ENCODE data around the gene CFAP99. TPM values are rescaled to one million over a fixed set of nuclear protein-coding genes. Genes with fewer than 3 reads are reported as not detected.

Gene CFAP99
- total RNA-seq, 2 donors from 2014 or later = not detected

DNA sequence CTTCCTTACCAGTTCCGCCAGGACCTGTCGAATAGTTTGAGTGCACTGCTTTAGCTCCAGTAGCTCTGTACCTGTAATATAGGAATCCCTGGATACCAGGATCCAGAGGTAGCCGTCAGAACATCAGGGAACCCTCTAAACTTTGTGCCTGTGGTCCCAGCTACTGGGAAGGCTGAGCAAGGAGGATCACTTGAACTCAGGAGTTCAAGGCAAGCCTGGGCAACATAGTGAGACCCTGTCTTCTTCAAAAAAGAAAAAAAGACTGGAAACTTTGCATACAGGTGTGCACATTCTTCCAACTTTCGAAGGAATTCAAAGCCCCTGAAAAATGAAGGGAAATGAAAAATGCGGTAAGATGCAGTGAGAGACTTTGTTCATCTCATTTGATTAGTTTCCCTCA is 85.1 kb downstream of the CFAP99 start:
- H3K9me3 ChIP-seq = no peaks in the 10 kb centered on the region
- DNase-seq (no peak), ATAC-seq (no peak)
- peaks cover 0 to 17% of the 10 kb centered on the region in 2 donors for H3K36me3 ChIP-seq (replicated peaks in 1 of 2; ENCODE audit: insufficient read depth in 1 of 2, low read depth in 2 of 2)
- no peaks in the 10 kb centered on the region for H3K4me1 ChIP-seq
- H3K27ac ChIP-seq = no peak overlapping the region
- intact Hi-C loops (cut with DNase I) = no loop called here
- 87 to 94% methylated on average over 5 of the region's 5 CpGs for WGBS, 2 donors
- H3K27me3 ChIP-seq = no peaks in the 10 kb centered on the region
- H3K4me3 ChIP-seq = no peak overlapping the region
- TF ChIP-seq POLR2A (IDR thresholded peaks at IDR 0.05) = no peak
- TF ChIP-seq, protein P1, sequence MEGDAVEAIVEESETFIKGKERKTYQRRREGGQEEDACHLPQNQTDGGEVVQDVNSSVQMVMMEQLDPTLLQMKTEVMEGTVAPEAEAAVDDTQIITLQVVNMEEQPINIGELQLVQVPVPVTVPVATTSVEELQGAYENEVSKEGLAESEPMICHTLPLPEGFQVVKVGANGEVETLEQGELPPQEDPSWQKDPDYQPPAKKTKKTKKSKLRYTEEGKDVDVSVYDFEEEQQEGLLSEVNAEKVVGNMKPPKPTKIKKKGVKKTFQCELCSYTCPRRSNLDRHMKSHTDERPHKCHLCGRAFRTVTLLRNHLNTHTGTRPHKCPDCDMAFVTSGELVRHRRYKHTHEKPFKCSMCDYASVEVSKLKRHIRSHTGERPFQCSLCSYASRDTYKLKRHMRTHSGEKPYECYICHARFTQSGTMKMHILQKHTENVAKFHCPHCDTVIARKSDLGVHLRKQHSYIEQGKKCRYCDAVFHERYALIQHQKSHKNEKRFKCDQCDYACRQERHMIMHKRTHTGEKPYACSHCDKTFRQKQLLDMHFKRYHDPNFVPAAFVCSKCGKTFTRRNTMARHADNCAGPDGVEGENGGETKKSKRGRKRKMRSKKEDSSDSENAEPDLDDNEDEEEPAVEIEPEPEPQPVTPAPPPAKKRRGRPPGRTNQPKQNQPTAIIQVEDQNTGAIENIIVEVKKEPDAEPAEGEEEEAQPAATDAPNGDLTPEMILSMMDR (IDR thresholded peaks at IDR 0.05) = no peak

DNA sequence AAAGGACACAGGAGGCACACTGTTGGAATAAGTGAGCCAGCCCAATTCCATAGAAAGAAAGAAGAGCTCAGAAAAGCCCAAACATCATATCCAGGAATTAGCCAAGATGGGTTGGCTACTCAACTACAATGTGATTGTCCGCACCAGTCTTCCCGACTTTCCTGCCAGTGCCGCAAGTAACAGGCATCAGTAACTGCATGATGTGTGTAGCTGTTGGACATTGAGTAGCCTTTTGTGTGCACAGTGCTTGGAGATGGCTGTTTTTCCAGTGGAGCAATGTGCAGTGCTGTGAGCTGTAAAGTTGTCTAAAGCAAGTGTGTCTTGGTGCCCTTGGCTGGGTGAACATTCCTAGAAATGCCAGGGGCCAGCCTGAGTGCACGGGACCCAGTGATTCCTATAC is 88.5 kb downstream of the CFAP99 start:
- WGBS, 2 donors = 87 to 91% methylated on average over 4 of the region's 4 CpGs
- Histone ChIP-seq H3K36me3 (replicated peaks in 1 of 2; ENCODE audit: insufficient read depth in 1 of 2, low read depth in 2 of 2) (peaks cover 0 to 7% of the 10 kb centered on the region in 2 donors), H3K4me3 (no peak overlapping the region), H3K27ac (no peak overlapping the region), H3K4me1 (no peaks in the 10 kb centered on the region), H3K27me3 (no peaks in the 10 kb centered on the region), H3K9me3 (no peaks in the 10 kb centered on the region)
- no peak for DNase-seq
- ATAC-seq = no peak
- no peak for TF ChIP-seq POLR2A (IDR thresholded peaks at IDR 0.05)
- intact Hi-C loops (cut with DNase I) = no loop called here

DNA sequence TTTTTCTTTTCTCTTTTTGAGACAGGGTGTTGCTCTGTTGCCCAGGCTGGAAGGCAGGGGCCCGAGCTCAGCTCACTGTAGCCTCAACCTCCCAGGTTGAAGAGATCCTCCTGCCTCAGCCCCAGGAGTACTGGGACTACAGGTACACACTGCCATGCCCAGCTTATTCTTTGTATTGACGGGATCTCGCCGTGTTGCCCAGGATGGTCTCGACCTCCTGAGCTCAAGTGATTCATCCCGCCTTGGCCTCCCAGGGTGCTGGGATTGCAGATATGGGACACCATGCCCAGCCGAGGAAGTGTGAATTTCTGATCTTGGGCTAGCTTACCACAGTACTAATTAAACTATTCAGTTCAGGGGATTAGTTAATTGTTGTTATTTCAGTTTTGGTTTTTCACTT is 89.1 kb downstream of the CFAP99 start:
- intact Hi-C loops (cut with DNase I) = no loop called here
- Histone ChIP-seq H3K9me3 (no peaks in the 10 kb centered on the region), H3K27me3 (no peaks in the 10 kb centered on the region), H3K36me3 (replicated peaks in 1 of 2; ENCODE audit: insufficient read depth in 1 of 2, low read depth in 2 of 2) (peaks cover 0 to 13% of the 10 kb centered on the region in 2 donors), H3K4me3 (no peak overlapping the region), H3K27ac (no peak overlapping the region), H3K4me1 (no peaks in the 10 kb centered on the region)
- DNase-seq (no peak), ATAC-seq (no peak)
- WGBS, 2 donors = 88 to 93% methylated on average over 7 of the region's 7 CpGs
- TF ChIP-seq POLR2A (IDR thresholded peaks at IDR 0.05) = no peak
- TF ChIP-seq, protein P1 (IDR thresholded peaks at IDR 0.05) = no peak

DNA sequence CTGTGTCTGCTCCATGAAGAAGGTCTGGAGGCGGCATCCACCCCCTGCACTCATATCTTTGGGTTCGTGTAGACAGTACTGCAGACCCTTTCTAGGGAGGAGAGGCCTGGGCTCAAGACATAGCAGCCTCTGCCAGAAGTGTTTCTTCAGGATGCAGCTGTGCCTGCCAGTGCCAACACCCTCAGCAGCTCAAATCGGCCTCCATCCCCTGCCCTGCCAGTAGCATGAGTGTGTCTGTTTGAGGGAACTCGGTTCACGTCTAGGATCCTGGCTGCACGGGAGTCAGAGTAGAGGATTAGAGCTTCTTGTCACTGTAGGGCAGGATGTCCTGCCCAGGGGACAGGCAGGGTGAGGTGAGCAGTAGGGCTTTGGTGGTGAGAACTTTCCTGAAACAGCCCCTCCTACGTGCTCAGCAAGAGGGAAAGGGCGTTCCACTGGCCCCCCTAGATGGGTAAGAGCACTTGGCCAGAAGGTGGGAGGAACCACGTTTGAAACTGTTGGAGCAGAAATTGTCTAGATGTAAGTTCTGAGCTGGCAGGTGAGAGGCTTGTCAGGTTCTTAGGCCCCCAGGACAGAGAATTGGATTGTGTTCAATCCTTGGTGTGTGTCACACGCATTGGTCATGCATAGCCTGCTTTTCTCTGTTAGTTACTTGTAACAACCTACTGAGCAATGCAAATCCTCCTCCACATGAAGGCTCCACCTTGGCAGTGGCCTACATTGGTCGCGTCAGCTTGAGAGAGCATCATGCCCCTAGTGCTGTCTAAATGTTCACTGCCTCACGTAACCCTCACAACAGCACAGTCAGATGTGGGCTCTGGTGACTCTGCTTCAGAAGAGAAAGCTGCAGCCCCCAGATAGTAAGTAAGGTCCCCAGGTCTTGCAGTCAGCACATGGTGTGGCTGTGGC is 91.8 kb downstream of the CFAP99 start:
- WGBS, 2 donors = 86 to 90% methylated on average over 12 to 13 of the region's 13 CpGs
- TF ChIP-seq, protein P1 (IDR thresholded peaks at IDR 0.05) = no peak
- TF ChIP-seq POLR2A (IDR thresholded peaks at IDR 0.05) = no peak

DNA sequence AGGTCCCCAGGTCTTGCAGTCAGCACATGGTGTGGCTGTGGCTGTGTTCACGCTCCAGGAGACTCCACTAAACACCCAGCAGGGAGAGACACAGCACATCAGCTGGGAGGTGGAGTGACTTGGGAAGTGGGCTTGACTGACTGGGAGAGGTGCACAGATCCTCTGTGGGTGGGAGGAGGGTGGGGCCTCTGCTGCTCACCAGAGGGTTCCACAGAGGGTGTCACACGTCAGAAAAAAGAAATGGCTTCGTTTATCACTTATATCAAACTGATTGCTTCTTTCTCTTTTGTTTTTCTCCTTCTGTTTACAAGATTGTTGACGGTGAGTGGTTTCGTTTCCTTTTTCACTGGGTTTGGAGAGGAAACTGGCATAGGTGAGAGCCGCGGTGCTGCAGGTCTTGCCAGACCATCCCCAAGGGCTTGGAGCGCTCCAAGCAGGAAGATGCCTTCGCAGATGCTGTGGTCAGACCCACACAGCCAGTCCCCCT is 92.9 kb downstream of the CFAP99 start:
- Histone ChIP-seq H3K9me3 (no peaks in the 10 kb centered on the region), H3K4me1 (no peaks in the 10 kb centered on the region), H3K27ac (no peak overlapping the region), H3K36me3 (replicated peaks in 1 of 2; ENCODE audit: insufficient read depth in 1 of 2, low read depth in 2 of 2) (peaks cover 0 to 25% of the 10 kb centered on the region in 2 donors), H3K4me3 (no peak overlapping the region), H3K27me3 (no peaks in the 10 kb centered on the region)
- WGBS, 2 donors = 70 to 89% methylated on average over 9 of the region's 9 CpGs
- DNase-seq (no peak), ATAC-seq (no peak)
- intact Hi-C loops (cut with DNase I) = no loop called here
- TF ChIP-seq POLR2A (IDR thresholded peaks at IDR 0.05) = no peak
- TF ChIP-seq, protein P1 (IDR thresholded peaks at IDR 0.05) = no peak

More for the DNA sequence above, 91.8 kb downstream of the CFAP99 start:
- no peaks in the 10 kb centered on the region for H3K4me1 ChIP-seq
- peaks cover 0 to 25% of the 10 kb centered on the region in 2 donors for H3K36me3 ChIP-seq (replicated peaks in 1 of 2; ENCODE audit: insufficient read depth in 1 of 2, low read depth in 2 of 2)
- H3K4me3 ChIP-seq = no peak overlapping the region
- DNase-seq = no peak
- H3K27me3 ChIP-seq = no peaks in the 10 kb centered on the region
- no peak overlapping the region for H3K27ac ChIP-seq
- H3K9me3 ChIP-seq = no peaks in the 10 kb centered on the region
- intact Hi-C loops (cut with DNase I) = no loop called here
- no peak for ATAC-seq

Other genes starting within 250 kb of the CFAP99 start
- gene HAUS3, start 176.8 kb upstream of the CFAP99 start, total RNA-seq = 10 to 100 TPM in 1 of 2 donors, 1 to 10 TPM in 1; 7.3 to 11.9 TPM
- gene POLN, start 176.8 kb upstream of the CFAP99 start, total RNA-seq = 1 to 10 TPM; 4.9 to 5.9 TPM
- gene MXD4, start 156.8 kb upstream of the CFAP99 start, total RNA-seq = 10 to 100 TPM; 40.7 to 45.5 TPM
- 10 to 100 TPM in 1 of 2 donors, 1 to 10 TPM in 1; 5.7 to 16.8 TPM for gene ZFYVE28, start 310 bp upstream of the CFAP99 start, total RNA-seq
- 10 to 100 TPM; 29.0 to 29.3 TPM for gene RNF4, start 50.2 kb downstream of the CFAP99 start, total RNA-seq
- gene FAM193A, start 117.7 kb downstream of the CFAP99 start, total RNA-seq = 10 to 100 TPM; 14.8 to 22.7 TPM